Measurements from ENCODE around the gene PSMC5. TPM values are rescaled to one million over a fixed set of nuclear protein-coding genes. Genes with fewer than 3 reads are reported as not detected.
"Not testable (repeated sequence)": the region's sequence is repeated elsewhere in the genome, so short reads cannot be mapped to it uniquely, and the experiment has no call there.

Gene PSMC5
- total RNA-seq, 1 donor from 2014 or later: 136 TPM

DNA sequence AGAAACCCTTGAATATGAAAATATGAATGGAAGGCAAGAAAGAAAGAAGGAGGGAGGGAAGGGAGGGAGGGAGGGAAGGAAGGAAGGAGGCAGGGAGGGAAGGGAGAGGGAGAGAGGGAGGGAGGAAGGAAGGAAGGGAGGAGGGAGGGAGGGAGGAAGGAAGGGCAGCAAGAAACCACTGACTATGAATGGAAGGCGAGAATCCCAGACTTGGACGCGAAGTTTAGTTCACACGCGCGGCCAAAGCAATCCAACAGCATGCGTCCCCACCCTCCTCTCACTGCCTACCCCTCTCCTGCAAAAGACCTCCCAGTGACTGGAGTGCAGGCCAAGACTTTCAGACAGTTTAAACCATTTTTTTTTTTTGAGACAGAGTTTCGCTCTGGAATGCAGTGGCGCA, 23.2 kb downstream of the PSMC5 start:
- no peak for DNase-seq
- intact Hi-C loops (cut with DNase I): no loop called here
- no peak for ATAC-seq (ENCODE audit: poor library complexity)

DNA sequence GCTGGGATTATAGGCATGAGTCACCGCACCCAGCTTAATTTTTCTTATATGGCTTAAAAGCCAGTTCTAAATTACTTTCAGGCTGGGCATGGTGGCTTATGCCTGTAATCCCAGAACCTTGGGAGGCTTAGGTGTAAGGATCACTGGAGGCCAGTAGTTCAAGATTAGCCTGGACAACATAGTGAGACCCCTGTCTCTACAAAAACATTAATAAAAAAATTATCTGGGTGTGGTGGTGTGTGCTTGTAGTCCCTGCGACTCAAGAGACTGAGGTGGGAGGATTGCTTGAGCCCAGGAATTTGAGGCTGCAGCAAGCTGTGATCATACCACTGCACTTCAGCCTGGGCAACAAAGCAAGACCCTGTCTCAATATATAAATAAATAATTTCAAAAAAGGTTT, 26.0 kb downstream of the PSMC5 start:
- ATAC-seq (ENCODE audit: poor library complexity): no peak
- intact Hi-C loops (cut with DNase I): no loop called here

DNA sequence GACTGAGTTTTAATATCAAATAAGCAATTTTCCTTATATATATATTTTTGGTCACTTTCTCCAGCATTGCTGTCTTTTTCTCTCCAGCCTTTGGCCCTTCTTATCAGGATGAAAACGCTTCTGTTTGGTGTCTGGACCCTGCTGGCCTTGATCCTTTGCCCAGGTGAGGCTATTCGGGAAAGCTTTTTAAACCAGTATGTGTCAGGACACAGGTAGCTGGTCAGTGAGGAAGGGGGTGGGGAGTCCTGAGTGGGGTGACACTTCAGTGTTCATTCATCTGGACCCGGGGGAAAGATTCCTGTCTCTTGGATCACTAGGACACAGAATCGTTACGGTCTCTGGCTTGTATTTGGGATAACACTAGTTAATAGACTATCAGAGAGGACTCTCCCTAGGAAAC, 27.5 kb downstream of the PSMC5 start:
- no peak for ATAC-seq (ENCODE audit: poor library complexity)
- intact Hi-C loops (cut with DNase I): no loop called here
- DNase-seq: no peak

More for the DNA sequence above, 26.0 kb downstream of the PSMC5 start:
- no peak for DNase-seq

DNA sequence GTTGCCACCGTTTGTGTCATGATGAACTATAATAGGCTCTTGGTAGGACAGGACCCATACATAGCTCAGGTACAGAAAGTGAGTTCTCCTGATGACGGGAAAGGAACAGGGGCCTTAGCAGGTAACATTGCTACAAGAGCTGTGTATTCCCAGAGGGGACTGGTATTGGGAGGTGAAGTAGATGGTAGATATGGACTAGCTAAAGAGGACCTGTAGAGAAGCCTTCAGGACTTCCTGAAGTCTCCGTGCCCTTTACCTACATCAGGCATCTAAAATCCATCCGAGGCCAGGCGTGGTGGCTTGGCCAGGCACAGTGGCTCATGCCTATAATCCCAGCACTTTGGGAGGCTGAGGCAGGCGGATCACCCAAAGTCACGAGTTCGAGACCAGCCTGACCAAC, 28.0 kb downstream of the PSMC5 start:
- intact Hi-C loops (cut with DNase I): no loop called here
- DNase-seq (no peak), ATAC-seq (ENCODE audit: poor library complexity) (no peak)

DNA sequence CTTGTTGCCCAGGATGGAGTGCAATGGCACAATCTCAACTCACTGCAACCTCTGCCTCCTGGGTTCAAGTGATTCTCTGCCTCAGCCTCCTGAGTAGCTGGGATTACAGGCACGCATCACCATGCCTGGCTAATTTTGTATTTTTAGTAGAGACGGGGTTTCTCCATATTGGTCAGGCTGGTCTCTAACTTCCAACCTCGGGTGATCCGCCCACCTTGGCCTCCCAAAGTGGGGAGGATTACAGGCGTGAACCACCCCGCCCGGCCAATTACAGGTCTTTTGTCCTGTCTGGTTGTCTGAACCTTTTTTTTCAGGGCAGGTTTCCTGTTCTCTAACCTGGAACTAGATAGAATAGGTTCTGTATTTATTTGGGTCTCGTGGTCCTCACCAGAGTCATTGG, 29.2 kb downstream of the PSMC5 start:
- DNase-seq; ATAC-seq (ENCODE audit: poor library complexity); intact Hi-C loops (cut with DNase I): not testable (repeated sequence)

DNA sequence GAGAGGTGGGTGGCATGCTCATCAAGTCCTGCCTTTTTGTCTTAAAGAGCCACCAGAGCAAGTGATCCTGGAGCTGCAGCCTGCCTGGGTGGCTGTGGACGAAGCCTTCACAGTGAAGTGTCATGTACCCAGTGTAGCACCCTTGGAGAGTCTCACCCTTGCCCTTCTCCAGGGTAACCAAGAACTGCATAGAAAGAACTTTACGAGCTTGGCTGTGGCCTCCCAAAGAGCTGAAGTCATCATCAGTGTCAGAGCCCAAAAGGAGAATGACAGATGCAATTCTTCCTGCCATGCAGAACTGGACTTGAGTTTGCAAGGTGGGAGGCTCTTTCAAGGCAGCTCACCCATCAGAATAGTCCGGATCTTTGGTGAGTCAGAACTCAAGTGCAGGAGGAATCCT, 32.0 kb downstream of the PSMC5 start:
- no peak for ATAC-seq (ENCODE audit: poor library complexity)
- intact Hi-C loops (cut with DNase I): no loop called here
- DNase-seq: no peak

DNA sequence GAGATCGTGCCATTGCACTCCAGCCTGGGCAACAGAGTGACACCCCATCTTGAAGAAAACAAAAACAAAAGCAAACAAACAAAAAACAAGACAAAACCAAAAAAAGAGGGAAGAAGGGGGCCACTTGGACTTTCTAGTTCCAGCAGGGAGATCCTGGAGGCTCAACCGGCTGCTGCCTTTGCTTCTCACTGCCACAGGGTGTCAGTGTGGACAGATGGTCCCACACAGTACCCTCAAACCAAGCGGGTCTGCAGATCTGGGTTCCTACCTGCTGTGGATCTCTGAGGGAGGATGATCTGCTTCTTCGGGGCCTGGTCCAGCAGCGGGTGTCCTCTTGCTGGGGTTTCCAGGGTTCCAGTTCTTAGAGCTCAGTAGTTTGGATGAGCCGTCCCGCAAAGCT, 39.4 kb downstream of the PSMC5 start:
- ATAC-seq (ENCODE audit: poor library complexity); DNase-seq; intact Hi-C loops (cut with DNase I): not testable (repeated sequence)

DNA sequence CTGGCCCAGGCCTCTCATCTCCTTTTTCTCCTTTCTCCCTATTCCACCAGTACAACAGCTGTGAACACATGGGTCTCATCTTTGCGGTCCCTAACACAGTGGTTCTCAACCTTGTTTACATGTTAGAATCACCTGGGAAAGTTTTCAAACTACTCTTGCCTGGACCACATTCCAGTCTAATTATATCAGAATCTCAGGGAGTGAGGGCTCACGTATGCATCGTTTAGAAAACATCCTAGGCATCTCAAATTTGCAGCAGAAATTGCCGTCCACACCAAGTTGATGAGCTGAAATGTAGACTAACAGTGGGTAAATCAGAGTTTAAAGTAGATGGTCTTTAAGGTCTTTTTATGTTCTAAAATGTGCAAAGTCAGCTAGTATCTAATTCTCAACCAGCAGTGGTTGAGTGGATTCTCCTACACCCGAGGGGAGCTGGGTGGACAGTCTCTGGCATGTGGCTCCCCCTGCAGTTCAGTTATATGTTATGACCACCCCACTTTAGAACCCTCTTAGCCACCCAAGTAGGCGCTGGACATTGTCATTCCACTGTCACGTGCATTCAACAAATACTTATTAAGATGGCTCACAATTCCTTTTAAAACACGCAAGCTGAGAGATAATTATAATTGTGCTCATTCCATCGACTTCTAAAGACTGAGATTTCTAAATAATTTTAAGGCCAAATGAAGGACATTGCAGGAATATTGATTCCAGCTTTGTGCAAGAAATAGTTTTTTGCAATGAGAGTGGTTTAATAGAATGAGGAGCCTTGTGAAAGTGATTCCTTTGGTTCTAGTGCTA, 42.5 kb downstream of the PSMC5 start:
- DNase-seq; intact Hi-C loops (cut with DNase I); ATAC-seq (ENCODE audit: poor library complexity): not testable (repeated sequence)

DNA sequence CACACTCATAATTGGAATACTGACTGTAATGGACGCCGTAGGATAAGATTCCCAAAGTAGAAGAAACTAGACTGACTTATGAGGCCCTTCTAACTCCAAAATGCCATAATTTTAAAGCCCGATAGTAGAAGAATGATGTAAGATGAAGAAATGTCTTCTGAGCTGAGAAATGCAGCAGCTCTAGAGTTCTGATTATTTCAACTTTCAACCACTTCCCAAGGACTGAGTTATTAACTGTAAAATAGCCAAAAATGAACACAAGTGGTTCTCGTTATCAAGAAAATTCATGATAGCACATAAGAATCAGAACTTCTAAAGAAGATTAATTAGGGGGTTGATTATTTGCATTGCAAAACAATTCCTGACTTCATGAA, 43.0 kb downstream of the PSMC5 start:
- intact Hi-C loops (cut with DNase I); ATAC-seq (ENCODE audit: poor library complexity); DNase-seq: not testable (repeated sequence)

DNA sequence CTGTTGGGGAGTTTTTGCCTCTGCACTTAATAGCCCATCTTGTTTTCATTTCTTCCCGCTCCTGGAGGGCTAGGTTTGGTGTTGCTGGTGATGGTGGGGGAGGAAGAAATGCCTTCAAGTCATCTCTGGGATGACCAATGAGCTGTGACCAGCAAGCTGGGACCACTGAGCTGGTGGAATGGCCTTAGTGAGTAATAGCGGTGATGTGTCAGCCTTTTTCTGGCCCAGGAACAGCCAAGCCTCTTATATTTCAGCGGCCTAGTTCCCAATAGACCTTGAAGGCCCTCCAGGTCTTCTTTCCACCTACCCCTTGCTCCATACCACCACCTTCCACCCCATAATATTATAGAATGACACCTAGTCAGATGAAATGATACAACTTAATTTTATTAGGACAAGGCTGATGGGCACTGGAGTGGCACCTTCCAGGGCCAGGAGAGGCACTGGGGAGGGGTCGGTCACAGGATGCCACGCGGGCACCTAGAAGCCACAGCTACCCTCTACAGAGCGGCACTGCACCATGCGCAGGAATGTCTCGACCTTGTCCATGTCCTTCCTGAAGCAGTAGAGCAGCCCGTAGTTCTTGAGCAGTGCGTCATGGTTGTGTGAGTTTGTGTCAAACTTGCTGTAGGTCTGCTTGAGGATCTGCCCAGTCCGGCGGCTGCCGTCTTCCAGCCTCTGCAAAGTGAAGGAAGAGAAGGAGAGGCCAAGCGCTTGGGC, 44.6 kb downstream of the PSMC5 start:
- DNase-seq; ATAC-seq (ENCODE audit: poor library complexity); intact Hi-C loops (cut with DNase I): not testable (repeated sequence)

DNA sequence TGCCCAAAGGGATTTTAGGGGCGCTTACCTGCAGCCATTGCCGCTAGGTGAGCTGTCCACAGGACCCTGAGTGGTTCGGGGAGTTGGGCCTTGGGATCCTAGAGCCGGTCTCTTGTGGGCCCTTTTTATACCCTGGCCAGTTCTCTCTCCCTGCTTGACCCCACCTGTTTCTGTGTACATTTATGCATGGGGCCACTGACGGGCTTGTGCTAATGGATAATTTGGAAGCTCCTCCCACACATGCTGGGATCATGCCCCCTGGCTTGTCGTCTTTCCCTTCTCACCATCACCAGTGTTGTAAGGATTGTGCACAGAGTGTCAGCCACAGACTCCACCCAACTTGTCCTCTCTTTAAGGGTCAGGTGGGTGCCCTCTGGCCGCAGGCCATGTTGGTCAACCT, 46.3 kb downstream of the PSMC5 start, which contains the start of gene CSH2:
Gene CSH2 (minus strand): TSS at position 101 of the 400 bp plus-strand sequence. CDS start 63 bp downstream, at position 38.
- DNase-seq; ATAC-seq (ENCODE audit: poor library complexity); intact Hi-C loops (cut with DNase I): not testable (repeated sequence)

DNA sequence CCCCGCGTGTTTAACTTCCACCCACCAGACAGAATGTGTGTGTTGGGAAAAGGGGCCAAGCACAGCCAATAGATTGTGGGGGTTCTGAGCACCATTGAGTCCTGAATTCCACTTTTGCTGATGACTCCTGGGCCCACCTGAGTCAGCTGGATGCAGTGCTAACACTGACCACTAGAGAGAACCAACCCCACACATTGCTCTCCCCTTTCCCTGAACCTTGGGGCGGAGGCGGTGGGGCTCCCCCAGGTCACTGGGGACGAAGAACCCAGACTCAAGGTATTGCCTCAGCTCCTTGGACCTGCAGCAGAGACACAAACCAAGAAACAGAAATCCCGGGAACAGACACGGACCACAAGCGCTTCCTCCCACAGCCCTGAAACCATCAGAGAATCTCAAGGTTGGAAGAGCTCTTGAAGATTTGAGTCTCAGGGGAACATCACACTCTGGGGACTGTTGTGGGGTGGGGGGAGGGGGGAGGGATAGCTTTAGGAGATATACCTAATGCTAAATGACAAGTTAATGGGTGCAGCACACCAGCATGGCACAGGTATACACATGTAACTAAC, 46.9 kb downstream of the PSMC5 start:
- intact Hi-C loops (cut with DNase I); ATAC-seq (ENCODE audit: poor library complexity); DNase-seq: not testable (repeated sequence)

DNA sequence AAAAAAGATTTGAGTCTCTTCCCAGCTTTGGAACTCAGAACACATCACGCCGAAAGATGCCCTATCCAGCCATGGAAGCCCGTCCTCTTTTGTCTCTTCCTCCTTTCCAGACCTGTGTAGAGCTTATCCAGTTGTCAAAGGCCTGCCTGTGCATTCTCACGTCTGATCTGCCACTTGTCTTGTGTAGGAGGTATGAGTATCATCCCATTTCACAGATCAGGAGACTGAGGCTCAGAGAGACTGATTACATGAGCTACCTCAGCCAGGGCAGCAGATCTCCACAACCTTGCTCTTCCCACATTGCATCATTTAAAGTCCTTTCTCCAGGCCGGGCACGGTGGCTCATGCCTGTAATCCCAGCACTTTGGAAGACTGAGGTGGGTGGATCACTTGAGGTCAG, 47.5 kb downstream of the PSMC5 start:
- intact Hi-C loops (cut with DNase I); ATAC-seq (ENCODE audit: poor library complexity); DNase-seq: not testable (repeated sequence)

DNA sequence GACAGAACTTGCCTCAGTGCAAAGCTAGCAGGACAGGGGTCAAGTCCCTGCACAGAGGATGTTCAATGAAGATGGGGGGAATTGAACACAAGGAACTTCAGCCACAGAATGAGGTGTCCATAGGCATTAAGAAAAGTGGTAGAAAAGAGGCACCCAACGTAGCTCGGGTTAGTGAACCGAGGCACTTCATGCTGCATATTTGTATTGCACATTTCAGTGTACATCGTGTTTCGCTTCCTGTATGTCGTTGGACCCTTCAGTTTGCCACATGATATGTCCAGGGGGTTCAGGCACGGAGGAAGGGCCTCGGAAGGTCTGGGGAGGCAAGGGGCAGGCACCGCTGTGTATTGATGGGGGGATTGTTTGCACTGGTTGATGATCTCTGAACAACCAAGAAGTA, 51.2 kb downstream of the PSMC5 start:
- DNase-seq; intact Hi-C loops (cut with DNase I); ATAC-seq (ENCODE audit: poor library complexity): not testable (repeated sequence)

DNA sequence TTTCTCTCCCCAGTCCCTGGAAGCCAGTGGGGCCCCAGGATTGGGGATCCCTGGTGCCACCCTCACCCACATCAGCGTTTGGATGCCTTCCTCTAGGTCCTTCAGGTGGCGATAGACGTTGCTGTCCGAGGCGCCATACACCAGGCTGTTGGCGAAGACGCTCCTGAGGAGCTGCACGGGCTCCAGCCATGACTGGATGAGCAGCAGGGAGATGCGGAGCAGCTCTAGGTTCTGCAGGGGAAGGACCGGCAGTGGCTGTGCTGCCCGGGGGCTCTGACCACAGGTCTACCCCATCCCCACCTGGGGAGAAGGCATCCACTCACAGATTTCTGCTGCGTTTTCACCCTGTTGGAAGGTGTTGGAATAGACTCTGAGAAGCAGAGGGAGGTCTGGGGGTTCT, 53.5 kb downstream of the PSMC5 start:
- ATAC-seq (ENCODE audit: poor library complexity): no peak
- intact Hi-C loops (cut with DNase I): no loop called here
- no peak for DNase-seq

DNA sequence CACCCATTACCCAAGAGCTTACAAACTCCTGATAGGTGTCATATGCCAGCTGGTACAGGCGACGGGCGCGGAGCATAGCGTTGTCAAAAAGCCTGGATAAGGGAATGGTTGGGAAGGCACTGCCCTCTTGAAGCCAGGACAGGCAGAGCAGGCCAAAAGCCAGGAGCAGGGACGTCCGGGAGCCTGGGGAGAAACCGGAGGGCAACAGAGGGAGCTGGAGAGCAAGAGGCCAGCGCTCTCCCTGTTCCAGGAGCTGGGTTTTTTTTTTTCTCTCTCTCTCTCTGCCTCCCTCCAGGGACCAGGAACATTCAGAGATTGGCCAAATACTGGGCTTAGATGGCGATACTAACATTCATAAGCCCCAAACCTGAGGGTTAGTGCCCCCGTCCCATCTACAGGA, 54.1 kb downstream of the PSMC5 start:
- intact Hi-C loops (cut with DNase I): not testable (repeated sequence)
- peak; percentile 72 for ATAC-seq (ENCODE audit: poor library complexity)
- peak; percentile 46 for DNase-seq
